SJSA1 (cell line): ENCODE measurements around the gene CDK5RAP1. TPM values are rescaled to one million over a fixed set of nuclear protein-coding genes. Genes with fewer than 3 reads are reported as not detected.
A peak's percentile ranks its signal among the peaks of the same experiment; 100 is the strongest.
"Not testable (repeated sequence)": the region's sequence is repeated elsewhere in the genome, so short reads cannot be mapped to it uniquely, and the experiment has no call there.

ENCODE experiments used
- DNase-seq, 2 experiments: peaks; one replicate each; pipeline ENCODE4 v3.0.0-alpha.2; 2015 to 2020; ENCODE audit warnings: low spot score in 2 of 2, low read depth in 1 of 2
- H3K27ac ChIP-seq: fragments of 250-450 bp; sonication (Bioruptor Pico); 2 replicates; pipeline ENCODE4 v1.5.1; 2020; ENCODE audit warnings: mild to moderate bottlenecking, moderate library complexity
- H3K27me3 ChIP-seq: fragments of 250-450 bp; sonication (Bioruptor Pico); replicated peaks from 2 replicates; pipeline ENCODE4 v1.5.1; 2020; ENCODE audit warnings: mild to moderate bottlenecking, moderate library complexity
- H3K36me3 ChIP-seq: fragments of 250-450 bp; sonication (Bioruptor Pico); 2 replicates; pipeline ENCODE4 v1.5.1; 2020; ENCODE audit warnings: mild to moderate bottlenecking
- H3K4me1 ChIP-seq: fragments of 250-450 bp; sonication (Bioruptor Pico); replicated peaks from 2 replicates; pipeline ENCODE4 v1.6.1; 2021; ENCODE audit warnings: mild to moderate bottlenecking
- H3K4me3 ChIP-seq: fragments of 250-450 bp; sonication (Bioruptor Pico); 2 replicates; pipeline ENCODE4 v1.5.1; 2020; ENCODE audit warnings: mild to moderate bottlenecking
- H3K9me3 ChIP-seq: fragments of 250-450 bp; sonication (Bioruptor Pico); replicated peaks from 2 replicates; pipeline ENCODE4 v1.5.1; 2020; ENCODE audit warnings: mild to moderate bottlenecking
- total RNA-seq: library from RNA; depleted of rRNA; stranded (reverse); fragments of >200 nt; shearing (Covaris generic); gene quantifications from 2 replicates; pipeline ENCODE4 v1.2.3, GENCODE V29; 2014; rRNA removed

The CDK5RAP1 gene
- 35.6 and 41.7 TPM in 2 replicates for total RNA-seq

GRCh38 chr20:33401184-33401920, at the start of gene CDK5RAP1:
Gene CDK5RAP1, minus strand, starts transcription at chr20:33401519. Its CDS starts 4,455 bp downstream, at chr20:33397064.
- peaks cover 4% of the 10 kb centered on the region; the same call in 1 of the 2 replicates for H3K36me3 ChIP-seq
- DNase-seq: peak; percentile 71 to 86
- H3K27me3 ChIP-seq: no peaks in the 10 kb centered on the region
- peak within 1 kb of the TSS; percentile 64 for H3K4me3 ChIP-seq
- H3K27ac ChIP-seq: no peak within 1 kb of the TSS; the same call in 1 of the 2 replicates
- H3K4me1 ChIP-seq: peaks cover 12% of the 10 kb centered on the region
- no peaks in the 10 kb centered on the region for H3K9me3 ChIP-seq

- no peaks in the 10 kb centered on the region for H3K9me3 ChIP-seq
- no peaks in the 10 kb centered on the region for H3K27me3 ChIP-seq
- H3K27ac ChIP-seq: no peak overlapping the region
- no peak overlapping the region for H3K4me3 ChIP-seq
- peaks cover 4% of the 10 kb centered on the region; the same call in 1 of the 2 replicates for H3K4me1 ChIP-seq
- DNase-seq: no peak
- no peaks in the 10 kb centered on the region for H3K36me3 ChIP-seq
Observed at GRCh38 chr20:33450867-33451266, 49.5 kb upstream of the CDK5RAP1 start.

GRCh38 chr20:33445881-33446625, 44.7 kb upstream of the CDK5RAP1 start:
- Histone ChIP-seq H3K9me3 (no peaks in the 10 kb centered on the region), H3K4me3 (no peak overlapping the region), H3K27me3 (no peaks in the 10 kb centered on the region), H3K4me1 (peaks cover 21% of the 10 kb centered on the region), H3K36me3 (peaks cover 3% of the 10 kb centered on the region; the same call in 1 of the 2 replicates), H3K27ac (no peak overlapping the region)
- DNase-seq: no peak

- Histone ChIP-seq H3K27me3 (no peaks in the 10 kb centered on the region), H3K36me3 (peaks cover 3% of the 10 kb centered on the region; the same call in 1 of the 2 replicates), H3K4me1 (peaks cover 17% of the 10 kb centered on the region), H3K9me3 (no peaks in the 10 kb centered on the region), H3K27ac (no peak overlapping the region), H3K4me3 (no peak overlapping the region)
- DNase-seq: no peak
Observed at GRCh38 chr20:33444797-33445560, 43.7 kb upstream of the CDK5RAP1 start.

GRCh38 chr20:33443512-33444239, 42.4 kb upstream of the CDK5RAP1 start, which contains the start of gene SNTA1:
Gene SNTA1, minus strand, starts transcription at chr20:33443763. Its CDS starts 143 bp downstream, at chr20:33443620.
- DNase-seq: peak; percentile 74 to 97
- Histone ChIP-seq H3K27ac (peak within 1 kb of the TSS; percentile 71), H3K4me3 (peak within 1 kb of the TSS; percentile 99), H3K36me3 (peaks cover 3% of the 10 kb centered on the region; the same call in 1 of the 2 replicates), H3K27me3 (no peaks in the 10 kb centered on the region), H3K9me3 (no peaks in the 10 kb centered on the region; the same call in 1 of the 2 replicates), H3K4me1 (peaks cover 17% of the 10 kb centered on the region)

GRCh38 chr20:33443006-33443511, 41.7 kb upstream of the CDK5RAP1 start:
- Histone ChIP-seq H3K36me3 (peaks cover 5% of the 10 kb centered on the region; the same call in 1 of the 2 replicates), H3K9me3 (no peaks in the 10 kb centered on the region; the same call in 1 of the 2 replicates), H3K4me1 (peaks cover 17% of the 10 kb centered on the region), H3K27me3 (no peaks in the 10 kb centered on the region), H3K4me3 (peak overlapping the region; percentile 99), H3K27ac (peak overlapping the region; percentile 71)
- DNase-seq: no peak

GRCh38 chr20:33442136-33443005, 41.1 kb upstream of the CDK5RAP1 start:
- Histone ChIP-seq H3K9me3 (no peaks in the 10 kb centered on the region; the same call in 1 of the 2 replicates), H3K27me3 (no peaks in the 10 kb centered on the region), H3K4me1 (peaks cover 17% of the 10 kb centered on the region), H3K4me3 (peak overlapping the region; percentile 99), H3K36me3 (peaks cover 10% of the 10 kb centered on the region), H3K27ac (no peak overlapping the region)
- DNase-seq: no peak

GRCh38 chr20:33441142-33441955, 40.0 kb upstream of the CDK5RAP1 start:
- no peak overlapping the region for H3K4me3 ChIP-seq
- peaks cover 17% of the 10 kb centered on the region for H3K4me1 ChIP-seq
- no peaks in the 10 kb centered on the region for H3K27me3 ChIP-seq
- no peak overlapping the region for H3K27ac ChIP-seq
- H3K36me3 ChIP-seq: peaks cover 10% of the 10 kb centered on the region
- no peak for DNase-seq
- no peaks in the 10 kb centered on the region; the same call in 1 of the 2 replicates for H3K9me3 ChIP-seq

GRCh38 chr20:33440562-33440961, 39.2 kb upstream of the CDK5RAP1 start:
- not testable (repeated sequence) for H3K4me3 ChIP-seq, H3K27ac ChIP-seq, H3K27me3 ChIP-seq, H3K9me3 ChIP-seq, DNase-seq
- Histone ChIP-seq H3K36me3 (peaks cover 13% of the 10 kb centered on the region), H3K4me1 (peaks cover 17% of the 10 kb centered on the region)

- Histone ChIP-seq H3K9me3 (no peaks in the 10 kb centered on the region; the same call in 1 of the 2 replicates), H3K27ac (no peak overlapping the region), H3K27me3 (no peaks in the 10 kb centered on the region), H3K36me3 (peaks cover 15% of the 10 kb centered on the region), H3K4me3 (no peak overlapping the region), H3K4me1 (peaks cover 9% of the 10 kb centered on the region)
- DNase-seq: no peak
Observed at GRCh38 chr20:33438481-33438880, 37.2 kb upstream of the CDK5RAP1 start.

GRCh38 chr20:33437141-33437911, 36.0 kb upstream of the CDK5RAP1 start:
- Histone ChIP-seq H3K9me3 (no peaks in the 10 kb centered on the region; the same call in 1 of the 2 replicates), H3K4me3 (no peak overlapping the region), H3K36me3 (peaks cover 12% of the 10 kb centered on the region), H3K27me3 (no peaks in the 10 kb centered on the region), H3K4me1 (no peaks in the 10 kb centered on the region; the same call in 1 of the 2 replicates), H3K27ac (no peak overlapping the region)
- no peak for DNase-seq
